Astrocyte (in vitro differentiated cells and primary cell): Measurements from ENCODE around the gene KRT6B. TPM values are rescaled to one million over a fixed set of nuclear protein-coding genes. Genes with fewer than 3 reads are reported as not detected.

Experiments
- DNase-seq: peaks from one replicate; pipeline ENCODE4 v3.0.0-alpha.2; 2010; ENCODE audit warnings: low read depth
- FAIRE-seq: peaks from 2 replicates; lab custom pipeline; 2011; peaks lifted over from hg19 to GRCh38; lab: Jason Lieb, UNC
- H2AFZ ChIP-seq: 2 replicates; pipeline ENCODE4 v1.6.0; 2012; ENCODE audit warnings: low read depth, low read length, inconsistent platforms
- H3K27ac ChIP-seq: 2 replicates; pipeline ENCODE4 v1.5.1; 2011; ENCODE audit warnings: low read depth, low read length, inconsistent platforms
- H3K27me3 ChIP-seq: 2 replicates; pipeline ENCODE4 v1.6.0; 2011; ENCODE audit warnings: low read length, inconsistent platforms; ENCODE audit not compliant: insufficient read depth
- H3K36me3 ChIP-seq: 2 replicates; pipeline ENCODE4 v1.5.1; 2011; ENCODE audit warnings: low read length, inconsistent platforms; ENCODE audit not compliant: insufficient read depth
- H3K4me1 ChIP-seq: 2 replicates; pipeline ENCODE4 v1.5.1; 2011; ENCODE audit warnings: low read length, inconsistent platforms; ENCODE audit not compliant: insufficient read depth
- H3K4me2 ChIP-seq: 2 replicates; pipeline ENCODE4 v1.6.0; 2012; ENCODE audit warnings: low read length, inconsistent platforms
- H3K4me3 ChIP-seq: 2 replicates; pipeline ENCODE4 v1.5.1; 2011; ENCODE audit warnings: low read depth, mild to moderate bottlenecking, low read length, inconsistent platforms; ENCODE audit not compliant: insufficient read depth
- H3K79me2 ChIP-seq: 2 replicates; pipeline ENCODE4 v1.6.0; 2012; ENCODE audit warnings: mild to moderate bottlenecking, low read length, inconsistent platforms; ENCODE audit not compliant: insufficient read depth
- H3K9ac ChIP-seq: 2 replicates; pipeline ENCODE4 v1.6.0; 2012; ENCODE audit warnings: mild to moderate bottlenecking, low read length, inconsistent platforms
- H3K9me3 ChIP-seq: 2 replicates; pipeline ENCODE4 v1.5.1; 2012; ENCODE audit warnings: low read depth, mild to moderate bottlenecking, low read length, inconsistent platforms; ENCODE audit not compliant: insufficient read depth
- H4K20me1 ChIP-seq: 2 replicates; pipeline ENCODE4 v1.6.0; 2012; ENCODE audit warnings: low read length, inconsistent platforms; ENCODE audit not compliant: insufficient read depth
- H3K27ac Mint-ChIP-seq: one replicate; pipeline ENCODE4 v1.8.0; 2021; ENCODE audit warnings: mild to moderate bottlenecking, mixed read lengths; ENCODE audit not compliant: unreplicated experiment
- H3K27me3 Mint-ChIP-seq: one replicate; pipeline ENCODE4 v1.8.0; 2021; ENCODE audit warnings: low read depth, mixed read lengths; ENCODE audit not compliant: unreplicated experiment
- H3K36me3 Mint-ChIP-seq: one replicate; pipeline ENCODE4 v1.8.0; 2021; ENCODE audit warnings: low read depth, mixed read lengths; ENCODE audit not compliant: unreplicated experiment
- H3K4me1 Mint-ChIP-seq: one replicate; pipeline ENCODE4 v1.8.0; 2021; ENCODE audit warnings: low read depth, mixed read lengths; ENCODE audit not compliant: unreplicated experiment
- H3K4me3 Mint-ChIP-seq: one replicate; pipeline ENCODE4 v1.8.0; 2021; ENCODE audit warnings: mild to moderate bottlenecking, moderate library complexity, mixed read lengths; ENCODE audit not compliant: unreplicated experiment
- H3K9me3 Mint-ChIP-seq: one replicate; pipeline ENCODE4 v1.8.0; 2021; ENCODE audit warnings: mild to moderate bottlenecking, mixed read lengths; ENCODE audit not compliant: unreplicated experiment
- CTCF ChIP-seq: IDR thresholded peaks from 2 replicates; pipeline ENCODE4 v1.5.1; 2011; ENCODE audit warnings: low read depth, mild to moderate bottlenecking, inconsistent platforms, low read length, moderate library complexity; ENCODE audit not compliant: insufficient read depth
- EZH2 ChIP-seq: IDR thresholded peaks from 2 replicates; pipeline ENCODE4 v1.6.1; 2012; ENCODE audit warnings: mild to moderate bottlenecking, low read length, inconsistent platforms; ENCODE audit not compliant: insufficient read depth
- total RNA-seq: library from RNA; stranded (reverse); gene quantifications from 2 replicates; pipeline ENCODE4 v1.2.1, GENCODE V29; 2021

KRT6B gene
- total RNA-seq, 1 donor from 2014 or later, result not detected

- no peak overlapping the region for H3K4me2 ChIP-seq
- no peaks in the 10 kb centered on the region for H4K20me1 ChIP-seq
- H3K9ac ChIP-seq, result no peak overlapping the region
- TF ChIP-seq CTCF (no peak), EZH2 (no peak)
- H3K79me2 ChIP-seq, result no peaks in the 10 kb centered on the region
- H3K27ac Mint-ChIP-seq, result no peak overlapping the region
- H3K9me3 Mint-ChIP-seq, result no peaks in the 10 kb centered on the region
- no peaks in the 10 kb centered on the region for H3K9me3 ChIP-seq
- H3K36me3 ChIP-seq, result no peaks in the 10 kb centered on the region
- no peak overlapping the region for H3K27ac ChIP-seq
- H3K4me3 Mint-ChIP-seq, result no peak overlapping the region
- peaks cover 3% of the 10 kb centered on the region for H3K27me3 ChIP-seq
- DNase-seq, result no peak
- peaks cover 24% of the 10 kb centered on the region for H3K27me3 Mint-ChIP-seq
- H3K4me3 ChIP-seq, result no peak overlapping the region
- no peak overlapping the region for H2AFZ ChIP-seq
- H3K36me3 Mint-ChIP-seq, result no peaks in the 10 kb centered on the region
- H3K4me1 ChIP-seq, result peaks cover 29% of the 10 kb centered on the region
- no peak for FAIRE-seq
- peaks cover 31% of the 10 kb centered on the region for H3K4me1 Mint-ChIP-seq
Measured at GRCh38 chr12:52445876-52446275, 6.1 kb downstream of the KRT6B start.

GRCh38 chr12:52444647-52445595, 7.0 kb downstream of the KRT6B start:
- Mint-ChIP-seq H3K4me3 (no peak overlapping the region), H3K4me1 (peaks cover 39% of the 10 kb centered on the region), H3K36me3 (no peaks in the 10 kb centered on the region), H3K27ac (no peak overlapping the region), H3K9me3 (no peaks in the 10 kb centered on the region), H3K27me3 (peaks cover 15% of the 10 kb centered on the region)
- Histone ChIP-seq H3K4me2 (no peak overlapping the region), H3K36me3 (no peaks in the 10 kb centered on the region), H3K9me3 (no peaks in the 10 kb centered on the region), H3K4me1 (peaks cover 39% of the 10 kb centered on the region), H4K20me1 (no peaks in the 10 kb centered on the region), H3K79me2 (no peaks in the 10 kb centered on the region), H3K9ac (no peak overlapping the region), H3K4me3 (no peak overlapping the region), H2AFZ (no peak overlapping the region), H3K27me3 (no peaks in the 10 kb centered on the region), H3K27ac (no peak overlapping the region)
- TF ChIP-seq CTCF (no peak), EZH2 (no peak)
- peak; percentile 62 for DNase-seq
- FAIRE-seq, result no peak

- Mint-ChIP-seq H3K27me3 (peaks cover 9% of the 10 kb centered on the region), H3K9me3 (no peaks in the 10 kb centered on the region), H3K27ac (no peak overlapping the region), H3K36me3 (no peaks in the 10 kb centered on the region), H3K4me3 (no peak overlapping the region), H3K4me1 (peaks cover 41% of the 10 kb centered on the region)
- Histone ChIP-seq H3K9me3 (no peaks in the 10 kb centered on the region), H4K20me1 (no peaks in the 10 kb centered on the region), H3K27me3 (no peaks in the 10 kb centered on the region), H3K9ac (no peak overlapping the region), H3K4me3 (no peak overlapping the region), H3K4me2 (no peak overlapping the region), H3K36me3 (no peaks in the 10 kb centered on the region), H3K4me1 (peaks cover 41% of the 10 kb centered on the region), H2AFZ (no peak overlapping the region), H3K79me2 (no peaks in the 10 kb centered on the region), H3K27ac (no peak overlapping the region)
- FAIRE-seq (no peak), DNase-seq (no peak)
- no peak for TF ChIP-seq CTCF
- no peak for TF ChIP-seq EZH2
Measured at GRCh38 chr12:52443966-52444365, 8.0 kb downstream of the KRT6B start.
